HG03139 (cell line): Measurements from ENCODE around the gene ORC3.
"Not testable (repeated sequence)": the region's sequence is repeated elsewhere in the genome, so short reads cannot be mapped to it uniquely, and the experiment has no call there.

ENCODE experiments used
- ATAC-seq: cut with Tn5 transposase; IDR thresholded peaks from one replicate; pipeline ENCODE4 v1.9.1; 2021; ENCODE audit not compliant: unreplicated experiment

ORC3 gene

GRCh38 chr6:87690441-87690840 lies 100.5 kb downstream of the ORC3 start:
- no peak for ATAC-seq

GRCh38 chr6:87692086-87692485 lies 102.2 kb downstream of the ORC3 start:
- ATAC-seq, result no peak

- ATAC-seq, result not testable (repeated sequence)
Observed at GRCh38 chr6:87696817-87697216, 106.9 kb downstream of the ORC3 start.

- ATAC-seq, result no peak
Observed at GRCh38 chr6:87697581-87698546, 107.9 kb downstream of the ORC3 start.

- no peak for ATAC-seq
Observed at GRCh38 chr6:87698547-87699006, 108.6 kb downstream of the ORC3 start.

- ATAC-seq, result no peak
Observed at GRCh38 chr6:87699576-87699975, 109.6 kb downstream of the ORC3 start.

- ATAC-seq, result no peak
Observed at GRCh38 chr6:87700397-87701343, 110.7 kb downstream of the ORC3 start.

GRCh38 chr6:87701344-87701675 lies 111.4 kb downstream of the ORC3 start:
- ATAC-seq, result no peak

GRCh38 chr6:87701676-87702588 lies 112.0 kb downstream of the ORC3 start, which contains the start of gene AKIRIN2:
Gene AKIRIN2, minus strand, starts transcription at chr6:87702233. Its CDS starts 549 bp downstream, at chr6:87701684.
- ATAC-seq, result peak; percentile 58

GRCh38 chr6:87702589-87702945 lies 112.6 kb downstream of the ORC3 start:
- no peak for ATAC-seq

GRCh38 chr6:87703039-87703438 lies 113.1 kb downstream of the ORC3 start:
- ATAC-seq, result not testable (repeated sequence)

- peak; percentile 56 for ATAC-seq
Observed at GRCh38 chr6:87705070-87705691, 115.2 kb downstream of the ORC3 start.

GRCh38 chr6:87706187-87706966 lies 116.4 kb downstream of the ORC3 start:
- ATAC-seq, result no peak

GRCh38 chr6:87708581-87709427 lies 118.9 kb downstream of the ORC3 start:
- not testable (repeated sequence) for ATAC-seq

GRCh38 chr6:87710090-87710489 lies 120.2 kb downstream of the ORC3 start:
- ATAC-seq, result no peak

GRCh38 chr6:87712713-87713112 lies 122.8 kb downstream of the ORC3 start:
- not testable (repeated sequence) for ATAC-seq

GRCh38 chr6:87714093-87714842 lies 124.3 kb downstream of the ORC3 start:
- ATAC-seq, result no peak
